Natural killer cell (primary cell): ENCODE results near the gene RPS6KL1. TPM values are rescaled to one million over a fixed set of nuclear protein-coding genes. Genes with fewer than 3 reads are reported as not detected.

Experiments
- ATAC-seq, 3 donors: fragments of 150-1000 bp in 2 of 3; fragments of 200-7000 bp in 1 of 3; cut with Tn5 transposase; 1 replicate in 1 of 3; 2 replicates in 2 of 3; pipeline ENCODE4 v1.10.0; 2021; ENCODE audit warnings: mild to moderate bottlenecking in 2 of 3, moderate library complexity in 2 of 3
- DNase-seq, 2 donors: peaks; one replicate each; pipeline versions ENCODE4 v3.0.0 to v3.0.0-alpha.2; 2013 to 2021; ENCODE audit warnings: mixed read lengths in 1 of 2
- H3K27ac ChIP-seq: one replicate; pipeline ENCODE4 v1.5.1; 2013; ENCODE audit warnings: mild to moderate bottlenecking, low read length
- H3K27me3 ChIP-seq: one replicate; pipeline ENCODE4 v1.6.1; 2013; ENCODE audit warnings: low read length; ENCODE audit not compliant: control insufficient read depth, insufficient read depth
- H3K36me3 ChIP-seq: one replicate; pipeline ENCODE4 v1.6.1; 2013; ENCODE audit warnings: low read length; ENCODE audit not compliant: control insufficient read depth, insufficient read depth
- H3K4me1 ChIP-seq: one replicate; pipeline ENCODE4 v1.6.1; 2013; ENCODE audit warnings: low read length; ENCODE audit not compliant: control insufficient read depth, insufficient read depth
- H3K4me3 ChIP-seq: one replicate; pipeline ENCODE4 v1.5.1; 2013; ENCODE audit warnings: low read length
- H3K9me3 ChIP-seq: one replicate; pipeline ENCODE4 v1.6.1; 2013; ENCODE audit warnings: low read length; ENCODE audit not compliant: control insufficient read depth, insufficient read depth
- H3K27ac Mint-ChIP-seq, 2 donors: one replicate each; pipeline ENCODE4 v1.8.0; 2022; ENCODE audit warnings: mild to moderate bottlenecking in 2 of 2, mixed read lengths in 2 of 2, moderate library complexity in 1 of 2
- H3K27me3 Mint-ChIP-seq, 2 donors: one replicate each; pipeline ENCODE4 v1.8.0; 2022; ENCODE audit warnings: low read depth in 2 of 2, mixed read lengths in 2 of 2
- H3K36me3 Mint-ChIP-seq: one replicate; pipeline ENCODE4 v1.8.0; 2022; ENCODE audit warnings: mixed read lengths
- H3K4me1 Mint-ChIP-seq, 2 donors: one replicate each; pipeline ENCODE4 v1.8.0; 2022; ENCODE audit warnings: mixed read lengths in 2 of 2
- H3K4me3 Mint-ChIP-seq: one replicate; pipeline ENCODE4 v1.8.0; 2022; ENCODE audit warnings: mild to moderate bottlenecking, moderate library complexity, mixed read lengths
- H3K9me3 Mint-ChIP-seq, 2 donors: one replicate each; pipeline ENCODE4 v1.8.0; 2022; ENCODE audit warnings: mixed read lengths in 2 of 2
- CTCF ChIP-seq: fragments of 200-600 bp; IDR thresholded peaks from one replicate; pipeline ENCODE4 v1.8.0; 2022; ENCODE audit warnings: antibody characterized with exemption
- WGBS: methylation state at CpG from one replicate; pipeline ENCODE4 v1.1.7; 2013; ENCODE audit warnings: missing lambda C conversion rate; ENCODE audit not compliant: insufficient coverage; 5-methylcytosine and 5-hydroxymethylcytosine counted together
- intact Hi-C: fragments of 100-400 bp; cut with micrococcal nuclease; formaldehyde crosslinking; loops from one replicate; pipeline ENCODE4 v1.14.2; 2022
- total RNA-seq, 4 donors: library from RNA; stranded (reverse); fragments of 120-200 nt in 1 of 4; gene quantifications; one replicate each; pipeline versions ENCODE4 v1.2.3 to v1.2.4, GENCODE V29; 2013 to 2022

RPS6KL1 gene
- total RNA-seq, 3 donors from 2014 or later (not counting 1 experiment from before 2014, with no cell fraction given): 1.9 to 7.9 (median 2.9) TPM

- no peak for DNase-seq
- TF ChIP-seq CTCF: no peak
- Mint-ChIP-seq H3K4me1 (peaks cover 0 to 6% of the 10 kb centered on the region in 2 donors), H3K27ac (peak overlapping the region in 1 of 2 donors; percentile 22), H3K27me3 (no peaks in the 10 kb centered on the region), H3K36me3 (peaks cover 38% of the 10 kb centered on the region), H3K4me3 (no peak overlapping the region), H3K9me3 (no peaks in the 10 kb centered on the region)
- ATAC-seq: no peak
- no peak overlapping the region for H3K27ac ChIP-seq
- H3K36me3 ChIP-seq: peaks cover 61% of the 10 kb centered on the region
- no peak overlapping the region for H3K4me3 ChIP-seq
- peaks cover 23% of the 10 kb centered on the region for H3K4me1 ChIP-seq
- H3K27me3 ChIP-seq: no peaks in the 10 kb centered on the region
- intact Hi-C loops: no loop called here
- H3K9me3 ChIP-seq: no peaks in the 10 kb centered on the region
- whole genome bisulfite sequencing: 77% methylated on average over 10 of the region's 10 CpGs
Observed at GRCh38 chr14:74902941-74903705, 19.9 kb downstream of the RPS6KL1 start.

GRCh38 chr14:74898694-74899093 is 24.4 kb downstream of the RPS6KL1 start:
- Histone ChIP-seq H3K27me3 (no peaks in the 10 kb centered on the region), H3K36me3 (peaks cover 93% of the 10 kb centered on the region), H3K4me3 (no peak overlapping the region), H3K9me3 (no peaks in the 10 kb centered on the region), H3K27ac (no peak overlapping the region), H3K4me1 (peaks cover 4% of the 10 kb centered on the region)
- intact Hi-C loops: no loop called here
- WGBS: 97% methylated on average over 5 of the region's 5 CpGs
- H3K4me1 Mint-ChIP-seq: peaks cover 0 to 4% of the 10 kb centered on the region in 2 donors
- peak overlapping the region in 1 of 2 donors; percentile 34 for H3K27ac Mint-ChIP-seq
- no peaks in the 10 kb centered on the region for H3K9me3 Mint-ChIP-seq
- H3K36me3 Mint-ChIP-seq: peaks cover 48% of the 10 kb centered on the region
- ATAC-seq (no peak), DNase-seq (no peak)
- no peaks in the 10 kb centered on the region for H3K27me3 Mint-ChIP-seq
- no peak for TF ChIP-seq CTCF
- H3K4me3 Mint-ChIP-seq: no peak overlapping the region

GRCh38 chr14:74898083-74898482 is 25.0 kb downstream of the RPS6KL1 start:
- intact Hi-C loops: no loop called here
- H3K9me3 Mint-ChIP-seq: no peaks in the 10 kb centered on the region
- TF ChIP-seq CTCF: no peak
- H3K36me3 Mint-ChIP-seq: peaks cover 48% of the 10 kb centered on the region
- H3K4me3 Mint-ChIP-seq: no peak overlapping the region
- no peak overlapping the region for H3K27ac ChIP-seq
- peaks cover 0 to 5% of the 10 kb centered on the region in 2 donors for H3K4me1 Mint-ChIP-seq
- H3K9me3 ChIP-seq: no peaks in the 10 kb centered on the region
- H3K4me1 ChIP-seq: peaks cover 9% of the 10 kb centered on the region
- ATAC-seq (no peak), DNase-seq (no peak)
- H3K4me3 ChIP-seq: no peak overlapping the region
- 100% methylated on average over 2 of the region's 2 CpGs for WGBS
- no peak overlapping the region for H3K27ac Mint-ChIP-seq
- peaks cover 96% of the 10 kb centered on the region for H3K36me3 ChIP-seq
- no peaks in the 10 kb centered on the region for H3K27me3 ChIP-seq
- H3K27me3 Mint-ChIP-seq: no peaks in the 10 kb centered on the region
